Mesenchymal stem cell (in vitro differentiated cells and primary cell): ENCODE data around the gene CDH4.

Source experiments
- DNase-seq: peaks from one replicate; pipeline ENCODE4 v3.0.0-alpha.2; 2013
- H2AFZ ChIP-seq: one replicate; pipeline ENCODE4 v1.6.1; 2013; ENCODE audit warnings: low read depth, mild to moderate bottlenecking, control low read depth, inconsistent platforms, low read length, moderate library complexity
- H2AK5ac ChIP-seq: 2 replicates; pipeline ENCODE4 v1.6.1; 2013; ENCODE audit warnings: low read length, moderate library complexity, mild to moderate bottlenecking, inconsistent platforms; ENCODE audit not compliant: severe bottlenecking
- H2BK120ac ChIP-seq: one replicate; pipeline ENCODE4 v1.6.1; 2013; ENCODE audit warnings: low read depth, mild to moderate bottlenecking, inconsistent platforms, low read length, moderate library complexity
- H2BK12ac ChIP-seq, 2 experiments: one replicate each; pipeline ENCODE4 v1.6.1; 2013; ENCODE audit warnings: inconsistent platforms in 2 of 2, low read length in 2 of 2, mild to moderate bottlenecking in 2 of 2, moderate library complexity in 2 of 2, control low read depth in 1 of 2
- H2BK15ac ChIP-seq: one replicate; pipeline ENCODE4 v1.6.1; 2013; ENCODE audit warnings: mild to moderate bottlenecking, low read depth, inconsistent platforms; ENCODE audit not compliant: poor library complexity, severe bottlenecking
- H2BK5ac ChIP-seq: 2 replicates; pipeline ENCODE4 v1.6.1; 2013; ENCODE audit warnings: low read depth, mild to moderate bottlenecking, low read length, control low read depth, inconsistent platforms; ENCODE audit not compliant: poor library complexity, severe bottlenecking
- H3K14ac ChIP-seq, 2 experiments: one replicate each; pipeline ENCODE4 v1.6.1; 2013; ENCODE audit warnings: inconsistent platforms in 2 of 2, low read length in 2 of 2, control low read depth in 1 of 2, mild to moderate bottlenecking in 1 of 2, moderate library complexity in 1 of 2
- H3K18ac ChIP-seq, 2 experiments: one replicate each; pipeline ENCODE4 v1.6.1; 2013; ENCODE audit warnings: inconsistent platforms in 2 of 2, low read length in 2 of 2, control low read depth in 1 of 2, low read depth in 1 of 2, mild to moderate bottlenecking in 1 of 2
- H3K23ac ChIP-seq, 2 experiments: one replicate each; pipeline ENCODE4 v1.6.1; 2013; ENCODE audit warnings: inconsistent platforms in 2 of 2, low read length in 2 of 2, mild to moderate bottlenecking in 2 of 2, moderate library complexity in 2 of 2, control low read depth in 1 of 2
- H3K27ac ChIP-seq: 2 replicates; pipeline ENCODE4 v1.5.1; 2013; ENCODE audit warnings: mild to moderate bottlenecking, moderate library complexity, low read length, control low read depth, inconsistent platforms; ENCODE audit not compliant: poor library complexity, severe bottlenecking
- H3K27me3 ChIP-seq, 2 experiments: 2 replicates each; pipeline versions ENCODE4 v1.6.1 to v1.7.0; 2013; ENCODE audit warnings: low read length in 2 of 2, mild to moderate bottlenecking in 2 of 2, moderate library complexity in 2 of 2, control low read depth in 1 of 2, inconsistent platforms in 1 of 2; ENCODE audit not compliant: control insufficient read depth in 1 of 2, insufficient read depth in 1 of 2
- H3K36me3 ChIP-seq, 2 experiments: 2 replicates each; pipeline versions ENCODE4 v1.6.1 to v1.7.0; 2013; ENCODE audit warnings: low read length in 2 of 2, control low read depth in 1 of 2, inconsistent platforms in 1 of 2, low read depth in 1 of 2, mild to moderate bottlenecking in 1 of 2; ENCODE audit not compliant: insufficient read depth in 2 of 2, control insufficient read depth in 1 of 2
- H3K4ac ChIP-seq, 2 experiments: one replicate each; pipeline ENCODE4 v1.6.1; 2013; ENCODE audit warnings: inconsistent platforms in 2 of 2, low read length in 2 of 2, mild to moderate bottlenecking in 2 of 2, moderate library complexity in 2 of 2, control low read depth in 1 of 2, low read depth in 1 of 2
- H3K4me1 ChIP-seq: 2 replicates; pipeline ENCODE4 v1.6.1; 2013; ENCODE audit warnings: low read depth, low read length, control low read depth; ENCODE audit not compliant: control insufficient read depth, insufficient read depth
- H3K4me2 ChIP-seq: 2 replicates; pipeline ENCODE4 v1.6.1; 2013; ENCODE audit warnings: low read length, mild to moderate bottlenecking, inconsistent platforms; ENCODE audit not compliant: poor library complexity, severe bottlenecking
- H3K4me3 ChIP-seq, 2 experiments: 2 replicates each; pipeline versions ENCODE4 v1.5.1 to v1.7.0; 2013; ENCODE audit warnings: low read length in 2 of 2, mild to moderate bottlenecking in 2 of 2, control low read depth in 1 of 2, low read depth in 1 of 2; ENCODE audit not compliant: insufficient read depth in 1 of 2
- H3K79me1 ChIP-seq: replicated peaks from 2 replicates; pipeline ENCODE4 v1.6.1; 2013; ENCODE audit warnings: mild to moderate bottlenecking, control low read depth, low read length, inconsistent platforms; ENCODE audit not compliant: poor library complexity, severe bottlenecking
- H3K9ac ChIP-seq: 2 replicates; pipeline ENCODE4 v1.7.0; 2013; ENCODE audit warnings: mild to moderate bottlenecking, low read length, moderate library complexity
- H3K9me3 ChIP-seq: 2 replicates; pipeline ENCODE4 v1.7.0; 2013; ENCODE audit warnings: mild to moderate bottlenecking, low read length; ENCODE audit not compliant: control insufficient read depth
- H4K8ac ChIP-seq: one replicate; pipeline ENCODE4 v1.6.1; 2013; ENCODE audit warnings: inconsistent platforms, mild to moderate bottlenecking, low read length, moderate library complexity
- H4K91ac ChIP-seq: one replicate; pipeline ENCODE4 v1.6.1; 2013; ENCODE audit warnings: mild to moderate bottlenecking, low read length, inconsistent platforms
- WGBS: methylation state at CpG from one replicate; pipeline ENCODE4 v1.1.7; 2013; ENCODE audit warnings: mixed read lengths; 5-methylcytosine and 5-hydroxymethylcytosine counted together

Gene CDH4

GRCh38 chr20:61797971-61798411, 545.9 kb downstream of the CDH4 start:
- Histone ChIP-seq H3K27me3 (peaks cover 5 to 29% of the 10 kb centered on the region in 2 experiments), H2BK15ac (no peak overlapping the region), H2BK12ac (no peak overlapping the region), H3K4me2 (no peak overlapping the region), H2BK5ac (no peak overlapping the region), H3K9me3 (no peaks in the 10 kb centered on the region), H3K18ac (no peak overlapping the region), H4K91ac (no peak overlapping the region), H3K27ac (no peak overlapping the region), H2BK120ac (no peak overlapping the region), H3K4me3 (no peak overlapping the region), H4K8ac (no peak overlapping the region), H2AFZ (no peak overlapping the region), H3K79me1 (no peaks in the 10 kb centered on the region), H2AK5ac (no peak overlapping the region), H3K14ac (no peak overlapping the region), H3K23ac (no peak overlapping the region), H3K4me1 (peaks cover 7% of the 10 kb centered on the region), H3K9ac (no peak overlapping the region), H3K4ac (no peak overlapping the region), H3K36me3 (no peaks in the 10 kb centered on the region)
- no peak for DNase-seq
- 92% methylated on average over 25 of the region's 25 CpGs for WGBS

DNA sequence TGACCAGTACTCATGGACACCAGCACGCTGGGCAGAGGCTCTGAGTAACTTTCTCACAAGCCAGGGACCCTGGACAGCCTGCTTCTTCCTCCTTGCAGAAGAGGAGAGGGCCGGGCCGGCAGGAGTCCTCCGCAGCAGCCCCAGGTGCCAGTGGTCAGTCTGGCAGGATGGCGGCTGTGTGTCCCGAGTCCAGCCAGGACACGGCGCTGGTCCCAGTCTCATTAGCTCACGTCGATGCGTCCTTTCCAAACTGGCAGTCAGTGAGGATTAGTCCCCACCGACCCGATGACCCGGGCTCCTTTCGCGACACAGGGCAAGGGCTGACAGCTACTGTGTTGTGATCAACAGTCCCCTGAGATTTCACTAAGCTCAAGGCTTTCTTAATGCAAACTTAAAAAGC, 546.6 kb downstream of the CDH4 start:
- H3K27ac ChIP-seq: no peak overlapping the region
- H2BK120ac ChIP-seq: no peak overlapping the region
- H3K79me1 ChIP-seq: no peaks in the 10 kb centered on the region
- 96% methylated on average over 16 of the region's 16 CpGs for WGBS
- H4K8ac ChIP-seq: no peak overlapping the region
- H3K4me3 ChIP-seq: no peak overlapping the region
- H3K9me3 ChIP-seq: no peaks in the 10 kb centered on the region
- no peak overlapping the region for H3K9ac ChIP-seq
- H2BK15ac ChIP-seq: no peak overlapping the region
- no peak overlapping the region for H2AFZ ChIP-seq
- H2BK5ac ChIP-seq: no peak overlapping the region
- no peak overlapping the region for H3K14ac ChIP-seq
- no peak overlapping the region for H3K4me2 ChIP-seq
- DNase-seq: no peak
- no peaks in the 10 kb centered on the region for H3K36me3 ChIP-seq
- no peak overlapping the region for H4K91ac ChIP-seq
- peaks cover 7% of the 10 kb centered on the region for H3K4me1 ChIP-seq
- no peak overlapping the region for H3K4ac ChIP-seq
- H3K23ac ChIP-seq: no peak overlapping the region
- H2BK12ac ChIP-seq: no peak overlapping the region
- H3K27me3 ChIP-seq: peaks cover 5 to 35% of the 10 kb centered on the region in 2 experiments
- no peak overlapping the region for H3K18ac ChIP-seq
- no peak overlapping the region for H2AK5ac ChIP-seq

DNA sequence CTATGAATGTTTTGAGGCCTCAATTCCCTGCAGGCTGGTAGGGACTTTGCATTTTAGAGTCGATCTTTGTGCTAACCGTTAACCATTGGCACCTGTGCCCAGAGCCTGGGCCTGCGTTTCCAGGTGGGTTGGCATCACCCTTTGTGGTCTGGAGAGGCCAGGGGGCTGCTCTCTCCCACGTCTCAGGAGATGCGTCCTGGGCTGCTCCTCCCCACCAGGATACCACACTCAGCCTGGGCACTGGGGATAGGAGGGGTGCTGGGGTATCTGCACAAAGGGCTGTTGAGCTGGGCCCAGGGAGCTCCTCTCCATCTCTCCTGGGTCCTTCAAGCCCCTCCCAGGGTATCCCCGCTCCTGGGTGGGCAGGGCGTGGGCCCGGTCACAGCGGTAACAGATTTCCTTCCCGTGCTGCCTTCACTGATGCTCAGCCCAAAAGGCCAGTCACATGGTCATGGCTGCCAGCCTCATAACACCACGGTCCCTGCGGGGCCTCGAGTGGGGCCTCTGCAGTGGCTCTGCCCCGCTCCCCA, 547.4 kb downstream of the CDH4 start:
- WGBS: 92% methylated on average over 12 of the region's 14 CpGs

DNA sequence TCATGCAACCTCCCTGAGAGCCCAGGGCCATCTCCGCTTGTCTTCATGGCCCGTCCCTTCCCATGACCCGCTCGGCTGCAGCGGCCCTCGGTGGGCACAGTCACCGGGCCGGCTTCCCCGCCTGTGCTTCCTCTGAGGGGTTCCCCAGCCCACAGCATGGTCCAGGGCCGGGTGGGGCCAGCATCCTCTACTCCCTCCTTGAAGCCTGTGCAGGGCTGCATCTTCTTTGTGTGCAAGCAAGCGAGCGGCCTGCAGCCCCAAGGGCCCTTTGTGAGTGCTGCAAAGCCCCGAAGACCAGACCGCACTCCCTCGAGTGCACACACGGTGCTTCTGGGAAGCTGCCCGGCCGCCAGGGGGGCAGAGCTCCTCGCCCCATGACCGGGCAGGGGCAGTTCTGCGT, 547.9 kb downstream of the CDH4 start:
- H3K27me3 ChIP-seq: peaks cover 5 to 48% of the 10 kb centered on the region in 2 experiments
- no peak overlapping the region for H2BK15ac ChIP-seq
- no peaks in the 10 kb centered on the region for H3K36me3 ChIP-seq
- no peak overlapping the region for H3K4me2 ChIP-seq
- H3K18ac ChIP-seq: no peak overlapping the region
- no peak overlapping the region for H3K14ac ChIP-seq
- H3K27ac ChIP-seq: no peak overlapping the region
- H3K4me3 ChIP-seq: no peak overlapping the region
- no peaks in the 10 kb centered on the region for H3K79me1 ChIP-seq
- H3K9me3 ChIP-seq: no peaks in the 10 kb centered on the region
- no peak overlapping the region for H2AFZ ChIP-seq
- H3K9ac ChIP-seq: no peak overlapping the region
- H2BK5ac ChIP-seq: no peak overlapping the region
- 91% methylated on average over 21 of the region's 21 CpGs for WGBS
- no peak overlapping the region for H2BK120ac ChIP-seq
- no peak overlapping the region for H3K23ac ChIP-seq
- no peak overlapping the region for H4K8ac ChIP-seq
- no peak overlapping the region for H3K4ac ChIP-seq
- H2BK12ac ChIP-seq: no peak overlapping the region
- no peak overlapping the region for H2AK5ac ChIP-seq
- DNase-seq: no peak
- peaks cover 7% of the 10 kb centered on the region for H3K4me1 ChIP-seq
- H4K91ac ChIP-seq: no peak overlapping the region

More for the DNA sequence above, 547.4 kb downstream of the CDH4 start:
- Histone ChIP-seq H2BK12ac (no peak overlapping the region), H2BK120ac (no peak overlapping the region), H4K8ac (no peak overlapping the region), H2AFZ (no peak overlapping the region), H3K9me3 (no peaks in the 10 kb centered on the region), H2BK15ac (no peak overlapping the region), H3K27me3 (peaks cover 5 to 43% of the 10 kb centered on the region in 2 experiments), H3K79me1 (no peaks in the 10 kb centered on the region), H3K18ac (no peak overlapping the region), H2BK5ac (no peak overlapping the region), H3K36me3 (no peaks in the 10 kb centered on the region), H2AK5ac (no peak overlapping the region), H3K4me2 (no peak overlapping the region), H4K91ac (no peak overlapping the region), H3K4me3 (peak overlapping the region in 1 of 2 experiments; percentile 24), H3K9ac (no peak overlapping the region), H3K14ac (no peak overlapping the region), H3K27ac (no peak overlapping the region), H3K23ac (no peak overlapping the region), H3K4me1 (peaks cover 7% of the 10 kb centered on the region), H3K4ac (no peak overlapping the region)
- DNase-seq: no peak
